Measurements from ENCODE around the gene AKR1B15. TPM values are rescaled to one million over a fixed set of nuclear protein-coding genes. Genes with fewer than 3 reads are reported as not detected.

AKR1B15 gene
- total RNA-seq, 4 donors from 2014 or later, result not detected

DNA sequence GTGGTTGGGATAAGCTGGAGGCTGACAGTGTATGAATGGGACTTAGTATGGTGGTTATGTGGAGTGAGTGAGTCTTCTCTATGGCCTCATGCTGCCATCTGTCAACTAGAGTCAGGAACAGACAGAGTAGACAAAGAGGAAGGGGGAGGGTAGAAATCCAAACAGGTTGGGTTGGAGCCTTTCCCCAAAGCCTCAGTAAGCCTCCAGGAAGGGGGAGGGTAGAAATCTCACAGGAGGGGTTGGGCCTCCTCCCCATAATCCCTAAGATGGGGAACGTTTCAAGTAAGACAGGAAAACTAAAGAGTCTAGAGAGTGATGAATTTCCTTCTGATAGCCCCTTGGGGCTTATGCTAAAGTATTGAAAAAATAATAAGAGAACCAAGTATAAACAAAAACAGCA lies 2.0 kb upstream of the AKR1B15 start:
- Histone ChIP-seq H3K27me3 (no peaks in the 10 kb centered on the region), H3K27ac (no peak overlapping the region), H3K4me1 (no peaks in the 10 kb centered on the region), H3K36me3 (no peaks in the 10 kb centered on the region), H3K4me3 (no peak overlapping the region), H3K9me3 (no peaks in the 10 kb centered on the region)
- DNase-seq, result no peak
- no peak for TF ChIP-seq POLR2A (IDR thresholded peaks at IDR 0.05)
- TF ChIP-seq, protein P1, sequence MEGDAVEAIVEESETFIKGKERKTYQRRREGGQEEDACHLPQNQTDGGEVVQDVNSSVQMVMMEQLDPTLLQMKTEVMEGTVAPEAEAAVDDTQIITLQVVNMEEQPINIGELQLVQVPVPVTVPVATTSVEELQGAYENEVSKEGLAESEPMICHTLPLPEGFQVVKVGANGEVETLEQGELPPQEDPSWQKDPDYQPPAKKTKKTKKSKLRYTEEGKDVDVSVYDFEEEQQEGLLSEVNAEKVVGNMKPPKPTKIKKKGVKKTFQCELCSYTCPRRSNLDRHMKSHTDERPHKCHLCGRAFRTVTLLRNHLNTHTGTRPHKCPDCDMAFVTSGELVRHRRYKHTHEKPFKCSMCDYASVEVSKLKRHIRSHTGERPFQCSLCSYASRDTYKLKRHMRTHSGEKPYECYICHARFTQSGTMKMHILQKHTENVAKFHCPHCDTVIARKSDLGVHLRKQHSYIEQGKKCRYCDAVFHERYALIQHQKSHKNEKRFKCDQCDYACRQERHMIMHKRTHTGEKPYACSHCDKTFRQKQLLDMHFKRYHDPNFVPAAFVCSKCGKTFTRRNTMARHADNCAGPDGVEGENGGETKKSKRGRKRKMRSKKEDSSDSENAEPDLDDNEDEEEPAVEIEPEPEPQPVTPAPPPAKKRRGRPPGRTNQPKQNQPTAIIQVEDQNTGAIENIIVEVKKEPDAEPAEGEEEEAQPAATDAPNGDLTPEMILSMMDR (IDR thresholded peaks at IDR 0.05), result no peak
- intact Hi-C loops (cut with DNase I; ENCODE audit: low total_unique reads), result loop anchor here (10.0 kb wide), 1 partner anchor 112 kb away; no protein-coding TSS in a partner anchor

DNA sequence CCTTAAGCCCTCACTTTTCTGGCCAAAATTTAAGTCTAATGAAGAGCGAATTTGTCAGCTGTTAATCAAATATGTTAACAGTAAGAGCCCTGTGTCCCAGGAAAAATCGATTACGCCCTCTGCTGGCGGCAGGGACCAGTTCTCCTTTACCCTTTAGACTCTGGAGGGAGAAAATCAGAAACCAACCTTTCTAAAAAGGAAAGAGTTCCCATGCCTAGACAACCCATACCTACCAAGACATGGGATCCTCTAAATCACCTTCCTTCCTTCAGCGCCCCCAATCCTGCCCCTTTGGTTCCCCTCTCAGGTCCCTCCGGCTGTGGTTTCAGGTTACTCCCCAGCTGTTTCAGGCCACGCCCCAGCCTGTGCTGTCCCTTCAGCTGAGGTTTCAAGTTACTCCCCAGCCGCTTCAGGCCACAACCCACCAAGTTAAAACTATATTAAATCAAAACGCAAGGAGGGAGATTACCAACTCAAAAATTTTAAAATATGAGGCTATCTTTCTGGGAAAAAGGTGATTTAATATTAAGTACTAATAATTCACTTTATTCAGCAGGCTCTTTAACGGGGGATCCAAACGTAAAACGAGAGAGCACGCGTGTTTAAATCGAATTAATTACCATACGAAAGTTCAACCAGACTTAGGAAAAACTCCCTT lies 1.4 kb upstream of the AKR1B15 start:
- no peak for TF ChIP-seq POLR2A (IDR thresholded peaks at IDR 0.05)
- TF ChIP-seq, protein P1 (IDR thresholded peaks at IDR 0.05), result peak; percentile 58 to 72 (median 66)
- Histone ChIP-seq H3K9me3 (no peaks in the 10 kb centered on the region), H3K4me3 (peak overlapping the region; percentile 14 to 23), H3K27ac (peak overlapping the region in 1 of 2 donors; percentile 41), H3K4me1 (no peaks in the 10 kb centered on the region), H3K36me3 (no peaks in the 10 kb centered on the region), H3K27me3 (no peaks in the 10 kb centered on the region)
- peak; percentile 56 to 64 for DNase-seq
- intact Hi-C loops (cut with DNase I; ENCODE audit: low total_unique reads), result loop anchor here (10.0 kb wide), 1 partner anchor 113 kb away; no protein-coding TSS in a partner anchor

DNA sequence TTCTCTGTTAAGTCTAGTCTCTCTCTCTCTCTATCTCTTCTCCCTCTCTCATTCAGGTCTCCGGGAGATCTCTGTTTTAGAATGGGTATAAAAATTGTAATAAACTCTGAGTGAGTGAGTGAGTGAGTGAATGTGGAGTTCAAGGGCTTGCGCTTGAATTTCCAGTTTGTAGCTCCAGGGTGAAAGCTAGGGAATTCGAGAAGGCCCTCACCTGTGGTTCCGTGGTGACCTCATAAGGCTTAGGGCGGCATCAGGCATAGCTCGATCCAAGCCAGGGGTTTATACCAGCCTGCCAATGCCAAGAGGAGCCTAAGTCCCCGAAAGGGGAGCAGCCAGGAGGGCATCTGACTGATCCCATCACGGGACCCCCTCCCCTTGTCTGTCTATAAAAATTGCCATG lies 456 bp downstream of the AKR1B15 start:
- Histone ChIP-seq H3K4me3 (no peak overlapping the region), H3K4me1 (no peaks in the 10 kb centered on the region), H3K36me3 (no peaks in the 10 kb centered on the region), H3K27me3 (no peaks in the 10 kb centered on the region), H3K9me3 (no peaks in the 10 kb centered on the region), H3K27ac (no peak overlapping the region)
- TF ChIP-seq POLR2A (IDR thresholded peaks at IDR 0.05), result no peak
- TF ChIP-seq, protein P1 (IDR thresholded peaks at IDR 0.05), result no peak
- intact Hi-C loops (cut with DNase I; ENCODE audit: low total_unique reads), result loop anchor here (10.0 kb wide), 1 partner anchor 115 kb away; no protein-coding TSS in a partner anchor
- no peak for DNase-seq

DNA sequence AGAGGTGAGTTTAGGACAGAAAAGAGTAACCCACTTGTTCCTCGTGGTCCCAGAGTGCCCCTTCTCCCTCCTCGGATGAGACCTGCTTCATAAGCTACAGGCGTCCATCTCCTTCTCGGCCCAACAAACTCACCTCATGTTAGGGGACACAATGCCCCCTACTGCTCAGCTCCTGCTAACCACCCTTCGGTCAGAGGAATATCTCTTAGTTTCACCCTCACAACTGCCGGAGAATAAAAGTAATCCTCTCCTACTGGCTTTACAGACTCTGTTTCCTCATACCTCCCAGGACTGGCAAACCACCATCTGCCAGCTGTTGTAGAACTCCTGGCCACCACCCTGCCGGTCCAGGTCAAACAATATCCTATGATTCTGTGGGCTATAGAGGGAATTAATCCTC lies 3.2 kb downstream of the AKR1B15 start:
- intact Hi-C loops (cut with DNase I; ENCODE audit: low total_unique reads), result no loop called here
- Histone ChIP-seq H3K4me3 (no peak overlapping the region), H3K36me3 (no peaks in the 10 kb centered on the region), H3K9me3 (no peaks in the 10 kb centered on the region), H3K4me1 (no peaks in the 10 kb centered on the region), H3K27me3 (no peaks in the 10 kb centered on the region), H3K27ac (no peak overlapping the region)
- TF ChIP-seq POLR2A (IDR thresholded peaks at IDR 0.05), result no peak
- TF ChIP-seq, protein P1 (IDR thresholded peaks at IDR 0.05), result no peak
- no peak for DNase-seq

DNA sequence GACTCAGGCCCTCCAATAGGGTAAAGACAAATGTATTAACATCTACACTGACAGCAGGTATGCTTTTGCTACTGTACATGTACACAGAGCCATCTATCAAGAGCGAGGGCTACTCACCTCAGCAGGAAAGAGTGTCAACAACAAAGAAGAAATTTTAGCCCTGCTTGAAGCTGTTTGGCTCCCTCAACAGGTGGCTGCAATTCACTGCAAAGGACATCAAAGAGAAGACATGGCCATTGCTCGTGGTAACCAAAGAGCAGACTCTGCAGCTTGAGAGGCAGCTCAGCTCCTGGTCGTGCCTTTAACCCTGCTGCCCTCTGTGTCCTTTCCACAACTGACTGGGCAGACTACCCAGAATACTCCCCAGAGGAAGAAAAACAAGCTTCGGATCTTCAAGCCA lies 5.1 kb downstream of the AKR1B15 start:
- no peak for DNase-seq
- Histone ChIP-seq H3K36me3 (no peaks in the 10 kb centered on the region), H3K9me3 (no peaks in the 10 kb centered on the region), H3K4me3 (no peak overlapping the region), H3K27ac (no peak overlapping the region), H3K27me3 (no peaks in the 10 kb centered on the region), H3K4me1 (no peaks in the 10 kb centered on the region)
- no peak for TF ChIP-seq POLR2A (IDR thresholded peaks at IDR 0.05)
- TF ChIP-seq, protein P1 (IDR thresholded peaks at IDR 0.05), result no peak
- intact Hi-C loops (cut with DNase I; ENCODE audit: low total_unique reads), result no loop called here

All from uterus (tissue), 4 donors.